ENCODE data around the gene WDR45.

Gene WDR45

GRCh38 chrX:49082271-49082871, 2.7 kb upstream of the WDR45 start:
- Histone ChIP-seq H3K27ac (ENCODE audit: poor library complexity, severe bottlenecking) (no peak overlapping the region), H3K4me1 (ENCODE audit: insufficient read depth, poor library complexity, severe bottlenecking) (no peaks in the 10 kb centered on the region), H3K9me3 (ENCODE audit: severe bottlenecking) (no peaks in the 10 kb centered on the region), H3K27me3 (ENCODE audit: insufficient read depth, poor library complexity, severe bottlenecking) (no peaks in the 10 kb centered on the region), H3K36me3 (ENCODE audit: low read depth) (no peaks in the 10 kb centered on the region), H3K4me3 (ENCODE audit: severe bottlenecking) (no peak overlapping the region)
- DNase-seq (ENCODE audit: low spot score) (no peak), ATAC-seq (ENCODE audit: low read depth) (no peak)
- TF ChIP-seq CTCF (IDR thresholded peaks at IDR 0.05; ENCODE audit: poor library complexity, severe bottlenecking) = no peak

DNA sequence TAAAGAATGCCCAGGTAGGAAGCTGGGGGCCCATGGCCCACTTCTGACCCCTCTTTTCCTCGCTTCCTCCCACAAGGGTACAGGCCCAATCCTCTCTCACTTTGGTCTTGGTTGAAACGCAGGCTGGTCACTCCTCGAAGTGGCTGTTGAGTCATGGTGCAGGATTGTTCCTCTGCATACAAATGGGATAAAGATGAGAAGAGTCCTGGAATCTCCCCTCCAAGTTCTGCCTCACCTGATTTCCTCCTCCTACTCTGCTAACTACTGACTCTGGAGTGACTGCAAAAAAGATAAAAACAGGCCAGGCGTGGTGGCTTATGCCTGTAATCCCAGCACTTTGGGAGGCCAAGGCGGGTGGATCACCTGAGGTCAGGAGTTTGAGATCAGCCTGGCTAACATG, 1.7 kb downstream of the WDR45 start:
- no peak overlapping the region for H3K27ac ChIP-seq (ENCODE audit: poor library complexity, severe bottlenecking)
- ATAC-seq (ENCODE audit: low read depth) (no peak), DNase-seq (ENCODE audit: low spot score) (no peak)
- TF ChIP-seq CTCF (IDR thresholded peaks at IDR 0.05; ENCODE audit: poor library complexity, severe bottlenecking) = no peak
- H3K36me3 ChIP-seq (ENCODE audit: low read depth) = no peaks in the 10 kb centered on the region
- no peak overlapping the region for H3K4me3 ChIP-seq (ENCODE audit: severe bottlenecking)
- H3K27me3 ChIP-seq (ENCODE audit: insufficient read depth, poor library complexity, severe bottlenecking) = no peaks in the 10 kb centered on the region
- H3K4me1 ChIP-seq (ENCODE audit: insufficient read depth, poor library complexity, severe bottlenecking) = no peaks in the 10 kb centered on the region
- H3K9me3 ChIP-seq (ENCODE audit: severe bottlenecking) = no peaks in the 10 kb centered on the region

DNA sequence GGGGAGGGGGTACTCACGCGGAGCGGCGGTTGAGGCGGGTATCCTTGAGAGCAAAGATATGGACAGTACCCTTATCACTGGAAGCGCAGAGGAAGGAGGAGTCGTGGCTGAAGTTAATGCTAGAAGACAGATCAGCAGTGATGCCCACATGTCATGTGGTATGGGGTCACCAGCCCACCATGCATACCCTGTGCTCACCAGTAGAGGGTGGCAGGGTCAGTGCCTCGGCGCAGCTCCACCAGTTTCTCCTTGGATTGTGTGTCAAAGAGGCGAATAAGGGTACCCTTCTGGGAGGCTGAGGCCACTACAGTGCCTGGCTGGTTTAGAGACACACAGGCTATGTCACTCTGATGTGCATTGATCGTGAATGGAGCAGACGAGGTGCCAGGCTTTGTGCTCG, 4.3 kb downstream of the WDR45 start:
- DNase-seq (ENCODE audit: low spot score) (no peak), ATAC-seq (ENCODE audit: low read depth) (no peak)
- H3K27ac ChIP-seq (ENCODE audit: poor library complexity, severe bottlenecking) = no peak overlapping the region
- H3K27me3 ChIP-seq (ENCODE audit: insufficient read depth, poor library complexity, severe bottlenecking) = no peaks in the 10 kb centered on the region
- H3K36me3 ChIP-seq (ENCODE audit: low read depth) = no peaks in the 10 kb centered on the region
- H3K4me3 ChIP-seq (ENCODE audit: severe bottlenecking) = no peak overlapping the region
- TF ChIP-seq CTCF (IDR thresholded peaks at IDR 0.05; ENCODE audit: poor library complexity, severe bottlenecking) = no peak
- no peaks in the 10 kb centered on the region for H3K4me1 ChIP-seq (ENCODE audit: insufficient read depth, poor library complexity, severe bottlenecking)
- H3K9me3 ChIP-seq (ENCODE audit: severe bottlenecking) = no peaks in the 10 kb centered on the region

GRCh38 chrX:49073601-49074575, 5.8 kb downstream of the WDR45 start, which contains the start of gene PRAF2:
Gene PRAF2 (minus strand): TSS chrX:49074002. CDS start chrX:49073987, 15 bp downstream.
- DNase-seq (ENCODE audit: low spot score) = peak; percentile 88
- TF ChIP-seq CTCF (IDR thresholded peaks at IDR 0.05; ENCODE audit: poor library complexity, severe bottlenecking) = no peak
- H3K27ac ChIP-seq (ENCODE audit: poor library complexity, severe bottlenecking) = peak within 1 kb of the TSS; percentile 31
- peak; percentile 90 for ATAC-seq (ENCODE audit: low read depth)
- no peaks in the 10 kb centered on the region for H3K9me3 ChIP-seq (ENCODE audit: severe bottlenecking)
- peak within 1 kb of the TSS; percentile 48 for H3K4me3 ChIP-seq (ENCODE audit: severe bottlenecking)
- no peaks in the 10 kb centered on the region for H3K4me1 ChIP-seq (ENCODE audit: insufficient read depth, poor library complexity, severe bottlenecking)
- H3K36me3 ChIP-seq (ENCODE audit: low read depth) = no peaks in the 10 kb centered on the region
- H3K27me3 ChIP-seq (ENCODE audit: insufficient read depth, poor library complexity, severe bottlenecking) = no peaks in the 10 kb centered on the region

Data from RWPE2 (cell line).